IMR-90 (cell line): ENCODE results near the gene SLC24A3. TPM values are rescaled to one million over a fixed set of nuclear protein-coding genes. Genes with fewer than 3 reads are reported as not detected.

Experiments used
- ATAC-seq: fragments of 200-7000 bp; cut with Tn5 transposase; 2 replicates; pipeline ENCODE4 v1.9.1; 2020; ENCODE audit warnings: low read depth, mild to moderate bottlenecking, moderate library complexity
- BruUV-seq: library from RNA; stranded (reverse); fragments of 400-500 nt; replicated peaks from 2 replicates; lab custom pipeline; 2021; lab: Mats Ljungman, UMichigan
- CTCF ChIA-PET: fragments of 300-600 bp; formaldehyde crosslinking; extraction: SDS; loops from one replicate; lab custom pipeline; 2021; ENCODE audit warnings: antibody characterized with exemption; lab: Yijun Ruan, JAX
- POLR2A ChIA-PET: fragments of 300-600 bp; sonication (Branson Sonifier 250); formaldehyde crosslinking; loops from one replicate; lab custom pipeline; 2022; ENCODE audit warnings: antibody characterized with exemption; ENCODE audit not compliant: unreplicated experiment; lab: Charles Lee
- DNase-seq: peaks from one replicate; pipeline ENCODE4 v3.0.0; 2013
- H2AFZ ChIP-seq: replicated peaks from 2 replicates; pipeline ENCODE3; 2013; ENCODE audit warnings: low read length, mild to moderate bottlenecking; ENCODE audit not compliant: poor library complexity
- H2AK5ac ChIP-seq: 2 replicates; pipeline ENCODE4 v1.6.1; 2013; ENCODE audit warnings: low read depth, low read length, inconsistent platforms
- H2AK9ac ChIP-seq: replicated peaks from 2 replicates; pipeline ENCODE3; 2013; ENCODE audit warnings: mild to moderate bottlenecking, low read depth, low read length, moderate library complexity; ENCODE audit not compliant: poor library complexity
- H2BK120ac ChIP-seq: 2 replicates; pipeline ENCODE4 v1.6.1; 2013; ENCODE audit warnings: low read depth, low read length, inconsistent platforms
- H2BK15ac ChIP-seq: 3 replicates; pipeline ENCODE4 v1.6.1; 2013; ENCODE audit warnings: low read depth, low read length, inconsistent platforms
- H2BK20ac ChIP-seq: 2 replicates; pipeline ENCODE4 v1.6.1; 2013; ENCODE audit warnings: low read depth, mild to moderate bottlenecking, inconsistent platforms, low read length, moderate library complexity
- H2BK5ac ChIP-seq: 2 replicates; pipeline ENCODE4 v1.6.1; 2013; ENCODE audit warnings: mild to moderate bottlenecking, low read depth, low read length, inconsistent platforms; ENCODE audit not compliant: poor library complexity, severe bottlenecking
- H3K14ac ChIP-seq: replicated peaks from 2 replicates; pipeline ENCODE4 v1.6.1; 2013; ENCODE audit warnings: low read depth, low read length, inconsistent platforms
- H3K18ac ChIP-seq: 2 replicates; pipeline ENCODE4 v1.6.1; 2013; ENCODE audit warnings: low read depth, low read length, control low read depth
- H3K23ac ChIP-seq: 2 replicates; pipeline ENCODE4 v1.6.1; 2013; ENCODE audit warnings: low read depth, low read length, inconsistent platforms
- H3K27ac ChIP-seq: 2 replicates; pipeline ENCODE4 v1.5.1; 2013; ENCODE audit warnings: mild to moderate bottlenecking, control low read depth, low read length; ENCODE audit not compliant: insufficient read depth
- H3K27me3 ChIP-seq: 2 replicates; pipeline ENCODE4 v1.6.1; 2013; ENCODE audit warnings: low read length; ENCODE audit not compliant: control insufficient read depth, insufficient read depth
- H3K36me3 ChIP-seq: 2 replicates; pipeline ENCODE4 v1.6.1; 2013; ENCODE audit warnings: low read length, mixed read lengths; ENCODE audit not compliant: control insufficient read depth, insufficient read depth
- H3K4ac ChIP-seq: 2 replicates; pipeline ENCODE4 v1.6.1; 2013; ENCODE audit warnings: low read depth, low read length, inconsistent platforms
- H3K4me1 ChIP-seq: 2 replicates; pipeline ENCODE4 v1.6.1; 2013; ENCODE audit warnings: low read length, mixed read lengths; ENCODE audit not compliant: control insufficient read depth, insufficient read depth
- H3K4me2 ChIP-seq: 2 replicates; pipeline ENCODE4 v1.6.1; 2013; ENCODE audit warnings: low read depth, mild to moderate bottlenecking, control low read depth, low read length, moderate library complexity
- H3K4me3 ChIP-seq: 2 replicates; pipeline ENCODE4 v1.5.1; 2013; ENCODE audit warnings: low read depth, mild to moderate bottlenecking, control low read depth, low read length, moderate library complexity; ENCODE audit not compliant: insufficient read depth
- H3K56ac ChIP-seq: 2 replicates; pipeline ENCODE4 v1.6.1; 2013; ENCODE audit warnings: low read length, inconsistent platforms; ENCODE audit not compliant: insufficient read depth; ENCODE audit errors: extremely low read depth
- H3K79me1 ChIP-seq, 2 experiments: 2 replicates each; pipeline ENCODE4 v1.6.1; 2013; ENCODE audit warnings: low read length in 2 of 2, inconsistent platforms in 1 of 2, low read depth in 1 of 2
- H3K9ac ChIP-seq: 2 replicates; pipeline ENCODE4 v1.6.1; 2013; ENCODE audit warnings: low read depth, low read length, control low read depth
- H3K9me1 ChIP-seq: 2 replicates; pipeline ENCODE4 v1.6.1; 2013; ENCODE audit warnings: low read length, inconsistent platforms; ENCODE audit not compliant: insufficient read depth
- H3K9me3 ChIP-seq: 2 replicates; pipeline ENCODE4 v1.6.1; 2013; ENCODE audit warnings: low read length; ENCODE audit not compliant: control insufficient read depth, insufficient read depth
- H4K20me1 ChIP-seq: 2 replicates; pipeline ENCODE4 v1.6.1; 2013; ENCODE audit warnings: low read length, inconsistent platforms; ENCODE audit not compliant: insufficient read depth
- H4K5ac ChIP-seq: 2 replicates; pipeline ENCODE4 v1.6.1; 2013; ENCODE audit warnings: mild to moderate bottlenecking, low read depth, low read length, control low read depth
- H4K8ac ChIP-seq, 2 experiments: 2 replicates each; pipeline ENCODE4 v1.6.1; 2013; ENCODE audit warnings: low read depth in 2 of 2, low read length in 2 of 2, control low read depth in 1 of 2, inconsistent platforms in 1 of 2
- H4K91ac ChIP-seq: 2 replicates; pipeline ENCODE4 v1.6.1; 2013; ENCODE audit warnings: low read depth, low read length, inconsistent platforms; ENCODE audit not compliant: insufficient read depth
- FOS ChIP-seq: fragments of 150-350 bp; IDR thresholded peaks from 2 replicates; pipeline ENCODE4 v1.6.1; 2016; ENCODE audit warnings: low read depth, low read length
- MAZ ChIP-seq: IDR thresholded peaks from 2 replicates; pipeline ENCODE4 v1.6.1; 2012; ENCODE audit warnings: low read depth, mild to moderate bottlenecking, low read length, improper control_type of control experiment, moderate library complexity, borderline replicate concordance
- NFE2L2 ChIP-seq: fragments of 150-350 bp; IDR thresholded peaks from 2 replicates; pipeline ENCODE4 v1.6.1; 2016; ENCODE audit warnings: low read depth, mild to moderate bottlenecking, low read length
- POLR2A ChIP-seq: IDR thresholded peaks from 2 replicates; pipeline ENCODE4 v1.6.1; 2012; ENCODE audit warnings: mild to moderate bottlenecking, low read depth, low read length
- WGBS, 2 experiments: methylation state at CpG; one replicate each; pipeline versions ENCODE4 v1.1.5 to v1.1.7; 2013; ENCODE audit warnings: missing lambda C conversion rate in 2 of 2; ENCODE audit not compliant: insufficient read length in 1 of 2; ENCODE audit errors: extremely low coverage in 2 of 2; 5-methylcytosine and 5-hydroxymethylcytosine counted together
- dilution Hi-C: fragments of 300-500 bp; cut with HindIII; formaldehyde crosslinking; loops from one replicate; pipeline ENCODE4 v1.14.3; 2018; ENCODE audit warnings: low sequenced_read_pairs; ENCODE audit not compliant: unreplicated experiment
- in situ Hi-C: fragments of 300-500 bp; cut with MboI; formaldehyde crosslinking; loops from 3 replicates; pipeline ENCODE4 v1.14.3; 2019; ENCODE audit warnings: low sequenced_read_pairs, inconsistent platforms, mixed read lengths
- intact Hi-C: fragments of 100-400 bp; cut with micrococcal nuclease; formaldehyde crosslinking; loops from 2 replicates; pipeline ENCODE4 v1.10.0; 2022
- polyA plus RNA-seq, 3 experiments: library from polyadenylated mRNA; depleted of rRNA; stranded (reverse); fragments of >200 nt; gene quantifications; 2 replicates each; pipeline ENCODE4 v1.2.3, GENCODE V29; 2012; ENCODE audit warnings: low replicate concordance in 1 of 3
- total RNA-seq: library from RNA; depleted of rRNA; stranded (reverse); fragments of >200 nt; gene quantifications from 2 replicates; pipeline ENCODE4 v1.2.3, GENCODE V29; 2012
- TF ChIP-seq, protein P1 (sequence below): fragments of 150-350 bp; IDR thresholded peaks from 2 replicates; pipeline ENCODE4 v1.6.1; 2017; ENCODE audit warnings: mild to moderate bottlenecking, antibody characterized with exemption, low read length, low read depth

Gene SLC24A3
- total and polyA plus RNA-seq, 2 of the 4 experiments (the other 2 are of a cell fraction): not detected

DNA sequence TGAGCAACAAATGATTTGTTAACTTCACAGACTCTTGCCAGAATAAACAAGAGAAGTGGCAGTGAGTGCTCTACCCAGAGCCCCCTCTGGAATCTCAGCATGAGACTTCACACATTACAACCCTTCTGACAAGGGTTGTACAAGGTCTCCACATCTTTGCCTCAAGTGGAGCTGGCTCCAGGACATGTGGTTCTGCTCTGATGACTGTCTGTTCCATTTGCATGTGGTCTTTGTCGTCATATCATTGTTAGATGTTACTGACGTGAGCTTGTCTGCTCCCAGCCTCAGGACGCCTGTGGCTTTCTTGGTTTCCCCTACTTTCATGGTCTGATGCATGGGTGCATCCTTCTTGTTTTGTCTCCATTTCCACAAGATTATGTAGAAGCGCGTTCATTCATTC lies 115.0 kb downstream of the SLC24A3 start:
- Histone ChIP-seq H3K9me1 (no peaks in the 10 kb centered on the region), H3K4me3 (no peak overlapping the region), H3K4ac (no peak overlapping the region), H2AK5ac (no peak overlapping the region), H3K18ac (no peak overlapping the region), H3K14ac (no peak overlapping the region), H4K91ac (no peak overlapping the region), H3K4me1 (no peaks in the 10 kb centered on the region), H3K23ac (no peak overlapping the region), H3K56ac (no peak overlapping the region), H3K27ac (no peak overlapping the region), H2BK15ac (no peak overlapping the region), H3K9me3 (no peaks in the 10 kb centered on the region; the same call in 1 of the 2 replicates), H2BK20ac (no peak overlapping the region), H3K27me3 (no peaks in the 10 kb centered on the region), H2AFZ (no peak overlapping the region), H3K4me2 (no peak overlapping the region), H4K20me1 (no peaks in the 10 kb centered on the region), H4K8ac (no peak overlapping the region), H3K79me1 (no peaks in the 10 kb centered on the region), H2BK120ac (no peak overlapping the region), H2AK9ac (no peak overlapping the region), H2BK5ac (no peak overlapping the region), H3K36me3 (no peaks in the 10 kb centered on the region), H3K9ac (no peak overlapping the region), H4K5ac (no peak overlapping the region)
- TF ChIP-seq, protein P1, sequence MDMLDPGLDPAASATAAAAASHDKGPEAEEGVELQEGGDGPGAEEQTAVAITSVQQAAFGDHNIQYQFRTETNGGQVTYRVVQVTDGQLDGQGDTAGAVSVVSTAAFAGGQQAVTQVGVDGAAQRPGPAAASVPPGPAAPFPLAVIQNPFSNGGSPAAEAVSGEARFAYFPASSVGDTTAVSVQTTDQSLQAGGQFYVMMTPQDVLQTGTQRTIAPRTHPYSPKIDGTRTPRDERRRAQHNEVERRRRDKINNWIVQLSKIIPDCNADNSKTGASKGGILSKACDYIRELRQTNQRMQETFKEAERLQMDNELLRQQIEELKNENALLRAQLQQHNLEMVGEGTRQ: no peak
- TF ChIP-seq FOS (no peak), NFE2L2 (no peak), MAZ (no peak), POLR2A (no peak)
- no TSS peak for BruUV-seq
- no peak for DNase-seq
- no peak for ATAC-seq
- dilution Hi-C loops: no loop called here
- POLR2A ChIA-PET: no interaction called here
- CTCF ChIA-PET: no interaction called here
- in situ Hi-C loops: no loop called here
- WGBS, 2 experiments: no CpG with 5 or more reads among the region's 5 CpGs
- intact Hi-C loops: no loop called here
